ENCODE measurements around the gene TNS1. TPM values are rescaled to one million over a fixed set of nuclear protein-coding genes. Genes with fewer than 3 reads are reported as not detected.

TNS1 gene
- polyA plus RNA-seq, 3 donors = 0.26 to 1.6 (median 1.5) TPM

- peaks cover 26 to 27% of the 10 kb centered on the region in 2 donors for H3K36me3 Mint-ChIP-seq
- Histone ChIP-seq H4K20me1 (ENCODE audit: insufficient read depth, low read length) (no peaks in the 10 kb centered on the region), H3K79me2 (ENCODE audit: insufficient read depth, low read length) (no peaks in the 10 kb centered on the region), H3K4me3 (replicated peaks in 1 of 3; ENCODE audit: low read depth in 2 of 3, low read length in 3 of 3) (no peak overlapping the region), H3K36me3 (replicated peaks in 1 of 2; ENCODE audit: control insufficient read depth in 1 of 2, insufficient read depth in 2 of 2, low read length in 2 of 2) (peaks cover 2 to 15% of the 10 kb centered on the region in 2 donors), H3K9me3 (replicated peaks in 1 of 2; ENCODE audit: control insufficient read depth in 1 of 2, insufficient read depth in 1 of 2, low read length in 2 of 2) (no peaks in the 10 kb centered on the region), H3K4me1 (ENCODE audit: control insufficient read depth in 1 of 2, insufficient read depth in 2 of 2, low read length in 2 of 2) (peaks cover 14 to 21% of the 10 kb centered on the region in 2 donors), H3K27me3 (ENCODE audit: control insufficient read depth in 2 of 2, insufficient read depth in 2 of 2, low read length in 2 of 2) (no peaks in the 10 kb centered on the region), H3K27ac (ENCODE audit: low read depth in 1 of 2, low read length in 2 of 2) (no peak overlapping the region), H3K4me2 (replicated peaks; ENCODE audit: extremely low read depth, low read length, poor library complexity, severe bottlenecking) (no peak overlapping the region), H2AFZ (ENCODE audit: insufficient read depth, low read depth, low read length, poor library complexity, severe bottlenecking) (no peak overlapping the region), H3K9ac (ENCODE audit: insufficient read depth, low read length, poor library complexity, severe bottlenecking) (no peak overlapping the region)
- DNase-seq = no peak
- no peak overlapping the region for H3K4me3 Mint-ChIP-seq
- H3K27ac Mint-ChIP-seq = no peak overlapping the region
- no peak for TF ChIP-seq CTCF (IDR thresholded peaks at IDR 0.05)
- intact Hi-C loops (cut with micrococcal nuclease) = no loop called here
- peaks cover 19% of the 10 kb centered on the region for H3K4me1 Mint-ChIP-seq
- peaks cover 0 to 7% (median 2%) of the 10 kb centered on the region in 3 donors for H3K27me3 Mint-ChIP-seq (ENCODE audit: low read depth in 3 of 3)
- WGBS (ENCODE audit: insufficient coverage) = 98% methylated on average over 5 of the region's 8 CpGs
- H3K9me3 Mint-ChIP-seq = peaks cover 0 to 3% (median 0%) of the 10 kb centered on the region in 7 donors
Measured at GRCh38 chr2:217833439-217833838, 169.4 kb downstream of the TNS1 start.

GRCh38 chr2:217832987-217833386 lies 169.8 kb downstream of the TNS1 start:
- no peaks in the 10 kb centered on the region for H4K20me1 ChIP-seq (ENCODE audit: insufficient read depth, low read length)
- WGBS (ENCODE audit: insufficient coverage) = 95% methylated on average over 13 of the region's 15 CpGs
- Mint-ChIP-seq H3K9me3 (peaks cover 0 to 3% (median 0%) of the 10 kb centered on the region in 7 donors), H3K27ac (no peak overlapping the region), H3K4me1 (peaks cover 19% of the 10 kb centered on the region), H3K27me3 (ENCODE audit: low read depth in 3 of 3) (peaks cover 0 to 7% (median 2%) of the 10 kb centered on the region in 3 donors), H3K4me3 (no peak overlapping the region), H3K36me3 (peaks cover 26 to 27% of the 10 kb centered on the region in 2 donors)
- no peak for TF ChIP-seq CTCF (IDR thresholded peaks at IDR 0.05)
- no peak overlapping the region for H2AFZ ChIP-seq (ENCODE audit: insufficient read depth, low read depth, low read length, poor library complexity, severe bottlenecking)
- H3K9ac ChIP-seq (ENCODE audit: insufficient read depth, low read length, poor library complexity, severe bottlenecking) = no peak overlapping the region
- no peaks in the 10 kb centered on the region for H3K9me3 ChIP-seq (replicated peaks in 1 of 2; ENCODE audit: control insufficient read depth in 1 of 2, insufficient read depth in 1 of 2, low read length in 2 of 2)
- H3K4me2 ChIP-seq (replicated peaks; ENCODE audit: extremely low read depth, low read length, poor library complexity, severe bottlenecking) = no peak overlapping the region
- no peaks in the 10 kb centered on the region for H3K27me3 ChIP-seq (ENCODE audit: control insufficient read depth in 2 of 2, insufficient read depth in 2 of 2, low read length in 2 of 2)
- H3K4me1 ChIP-seq (ENCODE audit: control insufficient read depth in 1 of 2, insufficient read depth in 2 of 2, low read length in 2 of 2) = peaks cover 14 to 21% of the 10 kb centered on the region in 2 donors
- intact Hi-C loops (cut with micrococcal nuclease) = no loop called here
- no peak overlapping the region for H3K27ac ChIP-seq (ENCODE audit: low read depth in 1 of 2, low read length in 2 of 2)
- no peak overlapping the region for H3K4me3 ChIP-seq (replicated peaks in 1 of 3; ENCODE audit: low read depth in 2 of 3, low read length in 3 of 3)
- no peaks in the 10 kb centered on the region for H3K79me2 ChIP-seq (ENCODE audit: insufficient read depth, low read length)
- H3K36me3 ChIP-seq (replicated peaks in 1 of 2; ENCODE audit: control insufficient read depth in 1 of 2, insufficient read depth in 2 of 2, low read length in 2 of 2) = peaks cover 2 to 15% of the 10 kb centered on the region in 2 donors
- no peak for DNase-seq

All from CD14-positive monocyte (primary cell).